ENCODE results near the gene CFAP46. TPM values are rescaled to one million over a fixed set of nuclear protein-coding genes. Genes with fewer than 3 reads are reported as not detected.

The CFAP46 gene
- polyA plus RNA-seq, 1 donor from 2014 or later = not detected

DNA sequence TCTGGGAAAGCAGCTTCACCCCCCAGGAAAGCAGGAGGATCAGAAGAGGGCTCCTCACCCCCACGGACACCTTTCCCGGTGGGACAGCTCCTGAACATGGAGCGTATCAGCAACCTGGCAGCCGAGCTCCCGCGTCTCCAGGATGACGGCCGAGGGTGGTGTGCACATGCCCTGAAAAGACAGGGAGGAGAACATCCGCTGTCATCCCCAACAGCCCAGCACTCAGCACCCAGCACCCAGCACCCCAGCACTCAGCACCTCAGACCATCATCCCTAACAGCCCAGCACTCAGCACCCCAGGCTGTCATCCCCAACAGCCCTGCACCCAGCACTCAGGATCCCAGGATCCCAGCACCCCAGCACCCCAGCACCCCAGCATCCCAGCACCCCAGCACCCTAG lies 3.9 kb upstream of the CFAP46 start:
- Mint-ChIP-seq H3K4me1 (peaks cover 0 to 7% (median 2%) of the 10 kb centered on the region in 3 donors), H3K9me3 (peaks cover 0 to 3% (median 0%) of the 10 kb centered on the region in 3 donors), H3K36me3 (no peaks in the 10 kb centered on the region), H3K27ac (no peak overlapping the region), H3K4me3 (no peak overlapping the region), H3K27me3 (peaks cover 39% of the 10 kb centered on the region)

DNA sequence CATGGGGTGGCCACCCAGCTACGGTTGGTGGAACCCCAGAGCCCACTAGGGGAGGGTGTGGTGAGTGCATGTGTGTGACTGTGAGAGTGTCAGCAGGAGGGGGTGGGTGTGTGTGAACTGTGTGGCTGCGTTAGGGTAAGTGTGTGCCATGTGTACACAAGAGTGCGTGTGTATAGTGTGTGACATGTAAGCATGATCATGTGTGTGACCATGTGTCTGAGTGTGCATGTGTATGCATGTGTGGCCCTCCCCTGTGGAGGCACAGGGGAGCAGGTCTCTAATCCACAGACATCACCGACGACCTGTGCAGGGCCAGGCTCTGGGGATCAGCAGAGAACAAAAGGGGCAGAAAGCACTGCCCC lies 3.5 kb upstream of the CFAP46 start:
- H3K4me1 Mint-ChIP-seq = peaks cover 0 to 7% (median 3%) of the 10 kb centered on the region in 3 donors
- H3K4me3 Mint-ChIP-seq = no peak overlapping the region
- no peaks in the 10 kb centered on the region for H3K36me3 Mint-ChIP-seq
- H3K27ac Mint-ChIP-seq = peak overlapping the region in 1 of 3 donors; percentile 39
- peaks cover 37% of the 10 kb centered on the region for H3K27me3 Mint-ChIP-seq
- peaks cover 0 to 3% (median 0%) of the 10 kb centered on the region in 3 donors for H3K9me3 Mint-ChIP-seq

- peaks cover 4 to 11% (median 6%) of the 10 kb centered on the region in 3 donors for H3K4me1 Mint-ChIP-seq
- H3K4me3 Mint-ChIP-seq = no peak overlapping the region
- H3K36me3 Mint-ChIP-seq = no peaks in the 10 kb centered on the region
- H3K27ac Mint-ChIP-seq = no peak overlapping the region
- H3K27me3 Mint-ChIP-seq = peaks cover 41% of the 10 kb centered on the region
- H3K9me3 Mint-ChIP-seq = peaks cover 0 to 3% (median 0%) of the 10 kb centered on the region in 3 donors
Observed at GRCh38 chr10:132945125-132945893, 2.9 kb upstream of the CFAP46 start.

DNA sequence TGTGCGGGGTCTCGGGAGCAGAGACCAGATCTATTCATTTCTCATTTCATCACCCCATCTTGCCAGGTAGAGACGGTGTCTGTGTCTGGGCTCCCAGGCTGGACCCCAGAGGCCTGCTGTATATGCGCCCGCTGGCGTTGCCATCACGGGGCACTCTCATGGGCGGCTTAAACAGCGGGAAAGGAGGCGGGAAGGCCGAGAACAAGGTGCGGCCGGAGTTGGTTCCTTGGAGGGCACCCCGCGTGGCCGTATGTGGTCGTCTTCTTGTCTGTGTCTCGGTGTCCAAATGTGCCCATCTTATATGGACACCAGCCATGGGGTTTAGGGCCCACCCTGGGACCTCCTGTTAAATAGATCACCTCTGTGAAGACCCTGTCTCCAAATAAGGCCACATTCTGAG lies 2.1 kb upstream of the CFAP46 start:
- peaks cover 4 to 12% (median 8%) of the 10 kb centered on the region in 3 donors for H3K4me1 Mint-ChIP-seq
- peaks cover 0 to 3% (median 0%) of the 10 kb centered on the region in 3 donors for H3K9me3 Mint-ChIP-seq

DNA sequence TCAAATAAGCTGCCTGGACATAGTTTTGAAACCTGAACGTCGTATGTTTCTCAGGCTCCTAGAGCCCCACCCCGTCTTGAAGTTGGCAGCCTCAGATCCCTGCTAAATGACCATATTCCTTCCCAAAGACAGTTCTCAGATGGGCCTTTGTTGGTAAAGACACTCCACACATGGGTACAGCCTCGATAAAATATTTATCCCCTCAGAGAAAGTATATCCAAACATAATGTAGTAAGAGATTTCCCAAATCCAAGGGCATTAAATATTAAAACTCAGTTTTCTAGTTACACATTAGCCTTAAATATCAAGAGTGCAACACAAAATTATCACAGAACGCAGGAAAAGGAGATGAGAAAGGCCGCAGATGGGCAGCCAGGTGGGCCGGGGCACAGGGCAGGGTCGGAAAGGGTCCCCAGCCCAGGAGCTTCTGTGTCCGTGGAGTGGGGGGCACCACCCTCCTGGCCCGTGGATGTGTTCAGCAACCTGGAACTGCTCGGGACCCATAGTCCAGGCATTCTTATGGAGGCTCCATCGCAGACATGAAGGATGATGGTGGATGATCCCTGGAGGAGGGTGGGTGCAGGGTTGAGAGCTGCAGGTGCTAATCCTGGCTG lies 1.5 kb upstream of the CFAP46 start:
- Mint-ChIP-seq H3K9me3 (peaks cover 0 to 3% (median 0%) of the 10 kb centered on the region in 3 donors), H3K27me3 (peaks cover 41% of the 10 kb centered on the region), H3K4me1 (peaks cover 4 to 12% (median 8%) of the 10 kb centered on the region in 3 donors), H3K27ac (peak overlapping the region in 1 of 3 donors; percentile 23), H3K36me3 (no peaks in the 10 kb centered on the region), H3K4me3 (peak overlapping the region in 1 of 4 donors; percentile 5)

More for the DNA sequence above, 2.1 kb upstream of the CFAP46 start:
- peaks cover 43% of the 10 kb centered on the region for H3K27me3 Mint-ChIP-seq
- no peaks in the 10 kb centered on the region for H3K36me3 Mint-ChIP-seq
- H3K4me3 Mint-ChIP-seq = no peak overlapping the region
- peak overlapping the region in 1 of 3 donors; percentile 23 for H3K27ac Mint-ChIP-seq

DNA sequence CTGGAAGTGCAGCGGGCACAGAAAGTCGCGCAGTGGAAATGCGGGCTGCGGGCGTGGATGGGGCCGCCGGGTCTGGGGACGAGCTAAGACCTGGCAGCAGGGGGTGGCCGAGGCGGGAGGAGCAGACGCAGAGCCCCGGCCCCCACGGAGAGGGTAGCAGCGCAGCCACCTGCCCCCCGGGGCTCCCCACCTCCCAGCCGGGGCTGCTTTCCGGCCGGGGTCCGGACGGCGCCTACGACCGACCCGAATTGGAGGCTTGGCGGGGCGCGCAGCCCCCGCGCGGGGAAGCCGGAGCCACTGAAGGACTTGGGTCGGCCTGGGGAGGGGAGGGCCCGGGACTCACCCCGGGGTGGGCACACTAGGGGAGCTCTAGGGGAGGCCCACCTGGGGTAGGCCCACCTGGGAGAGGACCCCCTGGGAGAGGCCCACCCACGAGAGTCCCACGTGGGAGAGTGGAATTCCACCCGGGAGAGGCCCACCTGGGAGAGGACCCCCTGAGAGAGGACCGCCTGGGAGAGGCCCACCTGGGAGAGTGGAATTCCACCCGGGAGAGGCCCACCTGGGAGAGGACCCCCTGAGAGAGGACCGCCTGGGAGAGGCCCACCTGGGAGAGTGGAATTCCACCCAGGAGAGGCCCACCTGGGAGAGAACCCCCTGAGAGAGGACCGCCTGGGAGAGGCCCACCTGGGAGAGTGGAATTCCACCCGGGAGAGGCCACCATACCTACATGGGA lies 854 bp upstream of the CFAP46 start:
- Mint-ChIP-seq H3K27me3 (peaks cover 41% of the 10 kb centered on the region), H3K9me3 (peaks cover 0 to 3% (median 0%) of the 10 kb centered on the region in 3 donors), H3K4me1 (peaks cover 4 to 12% (median 8%) of the 10 kb centered on the region in 3 donors), H3K27ac (no peak overlapping the region), H3K36me3 (no peaks in the 10 kb centered on the region), H3K4me3 (peak overlapping the region in 2 of 4 donors; percentile 21 to 86)

DNA sequence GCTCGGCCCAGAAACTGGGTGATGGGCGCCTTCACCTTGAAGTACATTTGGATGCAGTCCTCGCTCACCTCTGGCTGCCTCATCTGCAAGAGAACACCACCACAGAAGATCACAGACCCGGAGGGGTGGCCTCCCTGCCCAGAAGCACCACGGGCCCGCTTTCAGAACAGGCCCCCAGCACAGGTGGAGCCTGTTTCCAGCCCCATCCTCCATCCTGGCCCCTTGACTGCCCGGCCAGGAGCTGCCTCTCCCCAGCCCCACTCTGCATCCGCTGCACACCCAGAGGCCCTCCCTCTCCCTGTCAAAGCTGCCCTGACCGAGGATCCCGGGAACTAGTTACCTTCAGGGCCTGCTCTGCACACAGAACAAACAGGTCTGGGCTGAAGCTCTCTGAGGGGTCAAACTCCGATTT lies 724 bp downstream of the CFAP46 start:
- no peaks in the 10 kb centered on the region for H3K9me3 Mint-ChIP-seq
- peaks cover 4 to 12% (median 8%) of the 10 kb centered on the region in 3 donors for H3K4me1 Mint-ChIP-seq
- H3K4me3 Mint-ChIP-seq = peak overlapping the region in 3 of 4 donors; percentile 55 to 67 (median 57)
- H3K27ac Mint-ChIP-seq = peak overlapping the region in 1 of 3 donors; percentile 73
- H3K36me3 Mint-ChIP-seq = no peaks in the 10 kb centered on the region
- H3K27me3 Mint-ChIP-seq = peaks cover 45% of the 10 kb centered on the region

DNA sequence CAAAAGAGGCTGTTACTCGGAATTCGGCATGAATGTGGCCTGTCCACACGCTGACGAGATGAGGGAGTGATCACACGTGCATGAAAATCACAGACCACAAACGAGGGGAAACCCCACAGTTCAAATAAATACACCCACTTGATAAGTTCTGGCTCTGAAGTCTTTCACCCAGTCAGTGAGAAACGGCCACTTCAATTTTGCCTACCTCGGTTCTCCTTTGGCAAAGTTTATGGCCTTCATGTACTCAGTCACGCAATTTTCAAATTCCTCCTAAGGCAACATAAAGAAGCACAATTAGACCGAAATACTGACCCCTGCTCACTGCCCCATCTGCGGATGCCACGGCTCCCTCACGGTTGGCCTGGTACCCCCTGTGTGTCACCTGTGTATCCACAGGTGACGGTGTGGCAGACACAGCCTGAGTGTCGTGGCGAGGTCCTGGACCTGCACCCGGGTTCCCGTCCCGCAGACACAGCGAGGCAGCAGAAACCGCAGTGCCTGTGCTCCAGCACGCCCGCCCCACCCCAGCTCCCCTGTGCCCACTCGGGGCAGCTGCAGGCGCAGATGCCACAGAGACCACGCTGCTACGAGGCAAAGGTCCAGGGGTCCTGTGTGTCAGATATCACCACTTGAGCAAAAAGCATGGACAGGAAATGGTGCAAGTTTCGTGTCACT lies 1.4 kb downstream of the CFAP46 start:
- H3K4me1 Mint-ChIP-seq = peaks cover 4 to 12% (median 8%) of the 10 kb centered on the region in 3 donors
- no peaks in the 10 kb centered on the region for H3K9me3 Mint-ChIP-seq
- peak overlapping the region in 2 of 3 donors; percentile 28 to 80 for H3K27ac Mint-ChIP-seq
- H3K36me3 Mint-ChIP-seq = no peaks in the 10 kb centered on the region
- H3K4me3 Mint-ChIP-seq = peak overlapping the region; percentile 30 to 81 (median 54)
- peaks cover 44% of the 10 kb centered on the region for H3K27me3 Mint-ChIP-seq

DNA sequence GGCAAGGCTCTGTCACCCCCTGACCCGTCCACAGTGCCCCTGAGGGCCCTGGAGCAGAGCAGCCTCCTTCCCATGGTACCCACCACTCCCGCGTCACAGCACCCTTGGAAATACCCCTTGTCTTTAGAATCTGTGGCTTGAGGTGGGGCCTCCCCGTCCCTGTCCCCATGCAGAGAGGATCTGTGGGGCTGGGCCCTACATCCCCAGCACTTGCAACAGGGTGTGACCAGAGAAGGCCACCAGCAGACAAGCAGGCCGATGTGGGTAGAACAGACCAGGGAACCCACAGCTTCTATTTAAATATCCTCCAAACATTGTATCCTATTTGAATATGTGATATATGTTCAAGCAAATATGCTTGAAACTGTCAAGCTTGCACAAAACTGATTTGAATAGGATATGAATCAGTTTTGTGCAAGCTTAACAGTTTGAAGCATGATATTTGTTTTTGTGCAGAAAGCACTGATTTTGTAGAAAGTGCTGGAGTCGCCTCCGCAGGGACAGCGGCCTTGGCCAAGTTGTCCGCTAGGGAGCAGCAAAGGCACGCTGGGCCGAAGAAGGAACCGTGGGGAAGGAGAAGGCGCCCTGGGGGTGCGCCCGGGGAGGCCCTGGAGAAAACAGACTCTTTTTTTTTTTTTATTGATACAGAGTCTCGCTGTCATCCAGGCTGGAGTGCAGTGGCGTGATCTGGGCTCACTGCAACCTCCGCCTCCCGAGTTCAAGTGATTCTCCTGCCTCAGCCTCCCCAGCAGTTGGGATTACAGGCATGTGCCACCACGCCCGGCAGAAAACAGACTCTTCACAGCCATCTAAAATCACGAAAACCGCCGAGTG lies 2.2 kb downstream of the CFAP46 start:
- Mint-ChIP-seq H3K4me3 (peak overlapping the region in 3 of 4 donors; percentile 30 to 62 (median 47)), H3K27me3 (peaks cover 42% of the 10 kb centered on the region), H3K27ac (peak overlapping the region in 2 of 3 donors; percentile 28 to 80), H3K36me3 (no peaks in the 10 kb centered on the region), H3K9me3 (no peaks in the 10 kb centered on the region), H3K4me1 (peaks cover 4 to 12% (median 8%) of the 10 kb centered on the region in 3 donors)

- peaks cover 4 to 12% (median 8%) of the 10 kb centered on the region in 3 donors for H3K4me1 Mint-ChIP-seq
- H3K36me3 Mint-ChIP-seq = no peaks in the 10 kb centered on the region
- H3K9me3 Mint-ChIP-seq = no peaks in the 10 kb centered on the region
- peaks cover 35% of the 10 kb centered on the region for H3K27me3 Mint-ChIP-seq
- H3K4me3 Mint-ChIP-seq = no peak overlapping the region
- H3K27ac Mint-ChIP-seq = no peak overlapping the region
Observed at GRCh38 chr10:132939378-132939955, 2.9 kb downstream of the CFAP46 start.

GRCh38 chr10:132938472-132939339 lies 3.7 kb downstream of the CFAP46 start:
- no peaks in the 10 kb centered on the region for H3K36me3 Mint-ChIP-seq
- peaks cover 4 to 12% (median 8%) of the 10 kb centered on the region in 3 donors for H3K4me1 Mint-ChIP-seq
- H3K27ac Mint-ChIP-seq = no peak overlapping the region
- peaks cover 28% of the 10 kb centered on the region for H3K27me3 Mint-ChIP-seq
- H3K9me3 Mint-ChIP-seq = no peaks in the 10 kb centered on the region
- H3K4me3 Mint-ChIP-seq = peak overlapping the region in 1 of 4 donors; percentile 42

GRCh38 chr10:132937861-132938260 lies 4.5 kb downstream of the CFAP46 start:
- Mint-ChIP-seq H3K4me3 (no peak overlapping the region), H3K36me3 (no peaks in the 10 kb centered on the region), H3K4me1 (peaks cover 4 to 12% (median 8%) of the 10 kb centered on the region in 3 donors), H3K9me3 (no peaks in the 10 kb centered on the region), H3K27ac (no peak overlapping the region), H3K27me3 (peaks cover 26% of the 10 kb centered on the region)

DNA sequence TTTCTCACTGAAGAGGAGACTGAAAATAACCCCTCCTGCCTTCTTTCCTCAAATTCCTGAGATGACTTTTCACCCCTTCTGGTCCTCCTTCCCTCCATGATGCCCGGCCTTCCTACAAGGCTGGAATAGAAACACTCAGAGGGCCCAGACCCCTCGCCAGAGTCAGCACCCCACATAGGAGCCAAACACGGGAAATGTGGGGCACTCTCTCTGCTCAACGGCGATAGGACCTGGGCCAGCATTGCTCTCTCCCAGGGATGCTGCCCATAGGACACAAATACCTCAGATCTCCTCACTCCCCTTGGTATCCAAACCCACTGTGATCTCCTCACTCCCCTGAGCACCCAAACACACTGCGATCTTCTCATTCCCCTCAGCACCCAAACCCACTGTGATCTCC lies 7.4 kb downstream of the CFAP46 start:
- Mint-ChIP-seq H3K27ac (no peak overlapping the region), H3K36me3 (no peaks in the 10 kb centered on the region), H3K4me3 (no peak overlapping the region), H3K9me3 (no peaks in the 10 kb centered on the region), H3K27me3 (peaks cover 11% of the 10 kb centered on the region), H3K4me1 (no peaks in the 10 kb centered on the region)
